Stimulated activated memory B cell treated with anti-CD40 and anti-IgM and Interleukin-4, amounts not matched to agents 10 μg/mL and 1 μg/mL and 100 μg/mL, for 72 hours (primary cell): ENCODE results near the gene MYRF.

Source experiments
- ATAC-seq: fragments of 150-1000 bp; cut with Tn5 transposase; 2 replicates; pipeline ENCODE4 v1.10.0; 2021
- H3K27ac Mint-ChIP-seq: one replicate; pipeline ENCODE4 v1.8.0; 2022; ENCODE audit warnings: mild to moderate bottlenecking, mixed read lengths
- H3K27me3 Mint-ChIP-seq: one replicate; pipeline ENCODE4 v1.8.0; 2022; ENCODE audit warnings: mixed read lengths
- H3K36me3 Mint-ChIP-seq: one replicate; pipeline ENCODE4 v1.8.0; 2022; ENCODE audit warnings: mixed read lengths
- H3K4me1 Mint-ChIP-seq: one replicate; pipeline ENCODE4 v1.8.0; 2022; ENCODE audit warnings: mixed read lengths
- H3K4me3 Mint-ChIP-seq: one replicate; pipeline ENCODE4 v1.8.0; 2022; ENCODE audit warnings: mild to moderate bottlenecking, moderate library complexity, mixed read lengths
- H3K9me3 Mint-ChIP-seq: one replicate; pipeline ENCODE4 v1.8.0; 2022; ENCODE audit warnings: mixed read lengths

Gene MYRF

GRCh38 chr11:61752117-61752924 lies at the start of gene MYRF:
MYRF (plus strand) TSS chr11:61752636; CDS start chr11:61752745, 109 bp downstream.
- Mint-ChIP-seq H3K36me3 (no peaks in the 10 kb centered on the region), H3K27ac (no peak within 1 kb of the TSS), H3K27me3 (peaks cover 71% of the 10 kb centered on the region), H3K4me3 (peak within 1 kb of the TSS; percentile 65), H3K9me3 (no peaks in the 10 kb centered on the region), H3K4me1 (peaks cover 25% of the 10 kb centered on the region)
- peak; percentile 65 for ATAC-seq

GRCh38 chr11:61702701-61703312 lies 49.6 kb upstream of the MYRF start:
- no peak overlapping the region for H3K27ac Mint-ChIP-seq
- no peak for ATAC-seq
- H3K36me3 Mint-ChIP-seq = no peaks in the 10 kb centered on the region
- peaks cover 78% of the 10 kb centered on the region for H3K27me3 Mint-ChIP-seq
- H3K4me3 Mint-ChIP-seq = no peak overlapping the region
- H3K4me1 Mint-ChIP-seq = peaks cover 14% of the 10 kb centered on the region
- H3K9me3 Mint-ChIP-seq = no peaks in the 10 kb centered on the region

- Mint-ChIP-seq H3K27me3 (peaks cover 66% of the 10 kb centered on the region), H3K9me3 (no peaks in the 10 kb centered on the region), H3K4me1 (peaks cover 7% of the 10 kb centered on the region), H3K36me3 (no peaks in the 10 kb centered on the region), H3K27ac (no peak overlapping the region), H3K4me3 (no peak overlapping the region)
- no peak for ATAC-seq
Measured at GRCh38 chr11:61704838-61705237, 47.6 kb upstream of the MYRF start.

- Mint-ChIP-seq H3K4me1 (peaks cover 7% of the 10 kb centered on the region), H3K36me3 (no peaks in the 10 kb centered on the region), H3K9me3 (no peaks in the 10 kb centered on the region), H3K27me3 (peaks cover 64% of the 10 kb centered on the region), H3K27ac (no peak overlapping the region), H3K4me3 (no peak overlapping the region)
- no peak for ATAC-seq
Measured at GRCh38 chr11:61706452-61707400, 45.7 kb upstream of the MYRF start.

GRCh38 chr11:61707574-61707973 lies 44.9 kb upstream of the MYRF start:
- Mint-ChIP-seq H3K4me1 (peaks cover 7% of the 10 kb centered on the region), H3K27me3 (peaks cover 62% of the 10 kb centered on the region), H3K4me3 (no peak overlapping the region), H3K27ac (no peak overlapping the region), H3K36me3 (no peaks in the 10 kb centered on the region), H3K9me3 (no peaks in the 10 kb centered on the region)
- no peak for ATAC-seq

- Mint-ChIP-seq H3K4me3 (no peak overlapping the region), H3K4me1 (no peaks in the 10 kb centered on the region), H3K27me3 (peaks cover 46% of the 10 kb centered on the region), H3K36me3 (no peaks in the 10 kb centered on the region), H3K27ac (no peak overlapping the region), H3K9me3 (no peaks in the 10 kb centered on the region)
- no peak for ATAC-seq
Measured at GRCh38 chr11:61709110-61709509, 43.3 kb upstream of the MYRF start.

GRCh38 chr11:61709572-61709971 lies 42.9 kb upstream of the MYRF start:
- Mint-ChIP-seq H3K27ac (no peak overlapping the region), H3K4me1 (no peaks in the 10 kb centered on the region), H3K9me3 (no peaks in the 10 kb centered on the region), H3K4me3 (no peak overlapping the region), H3K36me3 (no peaks in the 10 kb centered on the region), H3K27me3 (peaks cover 42% of the 10 kb centered on the region)
- no peak for ATAC-seq

- H3K36me3 Mint-ChIP-seq = no peaks in the 10 kb centered on the region
Measured at GRCh38 chr11:61710019-61710418, 42.4 kb upstream of the MYRF start.

GRCh38 chr11:61711037-61711436 lies 41.4 kb upstream of the MYRF start:
- no peaks in the 10 kb centered on the region for H3K9me3 Mint-ChIP-seq
- no peak overlapping the region for H3K4me3 Mint-ChIP-seq
- no peaks in the 10 kb centered on the region for H3K36me3 Mint-ChIP-seq
- peaks cover 37% of the 10 kb centered on the region for H3K27me3 Mint-ChIP-seq
- ATAC-seq = no peak
- no peak overlapping the region for H3K27ac Mint-ChIP-seq
- H3K4me1 Mint-ChIP-seq = no peaks in the 10 kb centered on the region

More at GRCh38 chr11:61710019-61710418, 42.4 kb upstream of the MYRF start:
- Mint-ChIP-seq H3K9me3 (no peaks in the 10 kb centered on the region), H3K27me3 (peaks cover 40% of the 10 kb centered on the region), H3K4me1 (no peaks in the 10 kb centered on the region), H3K4me3 (no peak overlapping the region), H3K27ac (no peak overlapping the region)
- ATAC-seq = no peak

- Mint-ChIP-seq H3K9me3 (no peaks in the 10 kb centered on the region), H3K27ac (no peak overlapping the region), H3K27me3 (peaks cover 38% of the 10 kb centered on the region), H3K4me3 (no peak overlapping the region), H3K36me3 (no peaks in the 10 kb centered on the region), H3K4me1 (no peaks in the 10 kb centered on the region)
- no peak for ATAC-seq
Measured at GRCh38 chr11:61711498-61711897, 40.9 kb upstream of the MYRF start.

- Mint-ChIP-seq H3K27ac (no peak overlapping the region), H3K9me3 (no peaks in the 10 kb centered on the region), H3K36me3 (no peaks in the 10 kb centered on the region), H3K4me1 (no peaks in the 10 kb centered on the region), H3K27me3 (peaks cover 39% of the 10 kb centered on the region), H3K4me3 (no peak overlapping the region)
- ATAC-seq = no peak
Measured at GRCh38 chr11:61712314-61712713, 40.1 kb upstream of the MYRF start.

- Mint-ChIP-seq H3K9me3 (no peaks in the 10 kb centered on the region), H3K27me3 (peaks cover 39% of the 10 kb centered on the region), H3K27ac (no peak overlapping the region), H3K36me3 (no peaks in the 10 kb centered on the region), H3K4me1 (no peaks in the 10 kb centered on the region), H3K4me3 (no peak overlapping the region)
- ATAC-seq = no peak
Measured at GRCh38 chr11:61712846-61713245, 39.6 kb upstream of the MYRF start.

GRCh38 chr11:61713464-61713863 lies 39.0 kb upstream of the MYRF start:
- Mint-ChIP-seq H3K4me3 (no peak overlapping the region), H3K27ac (no peak overlapping the region), H3K4me1 (no peaks in the 10 kb centered on the region), H3K9me3 (no peaks in the 10 kb centered on the region), H3K36me3 (no peaks in the 10 kb centered on the region), H3K27me3 (peaks cover 43% of the 10 kb centered on the region)
- no peak for ATAC-seq

- no peaks in the 10 kb centered on the region for H3K9me3 Mint-ChIP-seq
- peaks cover 47% of the 10 kb centered on the region for H3K27me3 Mint-ChIP-seq
- H3K27ac Mint-ChIP-seq = no peak overlapping the region
- no peaks in the 10 kb centered on the region for H3K36me3 Mint-ChIP-seq
- ATAC-seq = no peak
- H3K4me3 Mint-ChIP-seq = no peak overlapping the region
- H3K4me1 Mint-ChIP-seq = no peaks in the 10 kb centered on the region
Measured at GRCh38 chr11:61713906-61714305, 38.5 kb upstream of the MYRF start.

GRCh38 chr11:61714316-61714715 lies 38.1 kb upstream of the MYRF start:
- H3K4me3 Mint-ChIP-seq = no peak overlapping the region
- peaks cover 51% of the 10 kb centered on the region for H3K27me3 Mint-ChIP-seq
- H3K9me3 Mint-ChIP-seq = no peaks in the 10 kb centered on the region
- ATAC-seq = no peak
- no peaks in the 10 kb centered on the region for H3K36me3 Mint-ChIP-seq
- H3K27ac Mint-ChIP-seq = no peak overlapping the region
- no peaks in the 10 kb centered on the region for H3K4me1 Mint-ChIP-seq
